Measurements from ENCODE around the gene RFX6.
A peak's percentile ranks its signal among the peaks of the same experiment; 100 is the strongest.

RFX6 gene

GRCh38 chr6:116969211-116969863 is 92.3 kb downstream of the RFX6 start:
- TF ChIP-seq, protein P1, sequence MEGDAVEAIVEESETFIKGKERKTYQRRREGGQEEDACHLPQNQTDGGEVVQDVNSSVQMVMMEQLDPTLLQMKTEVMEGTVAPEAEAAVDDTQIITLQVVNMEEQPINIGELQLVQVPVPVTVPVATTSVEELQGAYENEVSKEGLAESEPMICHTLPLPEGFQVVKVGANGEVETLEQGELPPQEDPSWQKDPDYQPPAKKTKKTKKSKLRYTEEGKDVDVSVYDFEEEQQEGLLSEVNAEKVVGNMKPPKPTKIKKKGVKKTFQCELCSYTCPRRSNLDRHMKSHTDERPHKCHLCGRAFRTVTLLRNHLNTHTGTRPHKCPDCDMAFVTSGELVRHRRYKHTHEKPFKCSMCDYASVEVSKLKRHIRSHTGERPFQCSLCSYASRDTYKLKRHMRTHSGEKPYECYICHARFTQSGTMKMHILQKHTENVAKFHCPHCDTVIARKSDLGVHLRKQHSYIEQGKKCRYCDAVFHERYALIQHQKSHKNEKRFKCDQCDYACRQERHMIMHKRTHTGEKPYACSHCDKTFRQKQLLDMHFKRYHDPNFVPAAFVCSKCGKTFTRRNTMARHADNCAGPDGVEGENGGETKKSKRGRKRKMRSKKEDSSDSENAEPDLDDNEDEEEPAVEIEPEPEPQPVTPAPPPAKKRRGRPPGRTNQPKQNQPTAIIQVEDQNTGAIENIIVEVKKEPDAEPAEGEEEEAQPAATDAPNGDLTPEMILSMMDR (IDR thresholded peaks at IDR 0.05): peak; percentile 70
- no peaks in the 10 kb centered on the region for H3K9me3 Mint-ChIP-seq
- H3K4me3 Mint-ChIP-seq: no peak overlapping the region
- peaks cover 10% of the 10 kb centered on the region for H3K27me3 Mint-ChIP-seq (ENCODE audit: low read depth, poor library complexity)
- H3K27ac Mint-ChIP-seq: no peak overlapping the region
- H3K36me3 Mint-ChIP-seq (ENCODE audit: low read depth): no peaks in the 10 kb centered on the region
- DNase-seq: peak; percentile 26
- H3K4me1 Mint-ChIP-seq: no peaks in the 10 kb centered on the region

- Mint-ChIP-seq H3K9me3 (no peaks in the 10 kb centered on the region), H3K27me3 (ENCODE audit: low read depth, poor library complexity) (peaks cover 7% of the 10 kb centered on the region)
- TF ChIP-seq, protein P1 (IDR thresholded peaks at IDR 0.05): peak; percentile 65
Measured at GRCh38 chr6:116971959-116972358, 94.9 kb downstream of the RFX6 start.

DNA sequence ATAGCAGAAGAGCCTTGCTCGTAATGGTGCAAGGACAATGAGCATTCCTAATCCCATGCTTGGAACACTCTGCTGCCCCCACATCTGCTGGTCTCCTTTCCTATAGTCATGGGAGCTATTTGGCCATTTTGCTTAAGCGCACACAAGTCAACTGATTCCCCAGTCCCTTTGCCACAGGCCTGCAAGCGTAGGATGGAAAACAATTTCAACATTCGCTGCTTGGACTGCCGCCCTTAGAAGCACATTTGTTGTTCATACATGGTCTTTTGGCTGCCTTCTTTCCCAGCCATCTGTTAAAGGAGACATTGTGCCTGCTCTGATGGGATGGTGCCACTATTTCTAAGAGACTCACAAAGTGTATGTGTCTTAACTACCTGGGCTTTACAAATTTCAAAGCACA is 96.9 kb downstream of the RFX6 start:
- Mint-ChIP-seq H3K36me3 (ENCODE audit: low read depth) (no peaks in the 10 kb centered on the region), H3K27ac (no peak overlapping the region), H3K4me1 (no peaks in the 10 kb centered on the region), H3K9me3 (no peaks in the 10 kb centered on the region), H3K27me3 (ENCODE audit: low read depth, poor library complexity) (peaks cover 4% of the 10 kb centered on the region), H3K4me3 (no peak overlapping the region)
- no peak for DNase-seq
- TF ChIP-seq, protein P1 (IDR thresholded peaks at IDR 0.05): no peak

More at GRCh38 chr6:116971959-116972358, 94.9 kb downstream of the RFX6 start:
- no peak overlapping the region for H3K4me3 Mint-ChIP-seq
- no peaks in the 10 kb centered on the region for H3K36me3 Mint-ChIP-seq (ENCODE audit: low read depth)
- H3K4me1 Mint-ChIP-seq: no peaks in the 10 kb centered on the region
- H3K27ac Mint-ChIP-seq: no peak overlapping the region
- peak; percentile 30 for DNase-seq

DNA sequence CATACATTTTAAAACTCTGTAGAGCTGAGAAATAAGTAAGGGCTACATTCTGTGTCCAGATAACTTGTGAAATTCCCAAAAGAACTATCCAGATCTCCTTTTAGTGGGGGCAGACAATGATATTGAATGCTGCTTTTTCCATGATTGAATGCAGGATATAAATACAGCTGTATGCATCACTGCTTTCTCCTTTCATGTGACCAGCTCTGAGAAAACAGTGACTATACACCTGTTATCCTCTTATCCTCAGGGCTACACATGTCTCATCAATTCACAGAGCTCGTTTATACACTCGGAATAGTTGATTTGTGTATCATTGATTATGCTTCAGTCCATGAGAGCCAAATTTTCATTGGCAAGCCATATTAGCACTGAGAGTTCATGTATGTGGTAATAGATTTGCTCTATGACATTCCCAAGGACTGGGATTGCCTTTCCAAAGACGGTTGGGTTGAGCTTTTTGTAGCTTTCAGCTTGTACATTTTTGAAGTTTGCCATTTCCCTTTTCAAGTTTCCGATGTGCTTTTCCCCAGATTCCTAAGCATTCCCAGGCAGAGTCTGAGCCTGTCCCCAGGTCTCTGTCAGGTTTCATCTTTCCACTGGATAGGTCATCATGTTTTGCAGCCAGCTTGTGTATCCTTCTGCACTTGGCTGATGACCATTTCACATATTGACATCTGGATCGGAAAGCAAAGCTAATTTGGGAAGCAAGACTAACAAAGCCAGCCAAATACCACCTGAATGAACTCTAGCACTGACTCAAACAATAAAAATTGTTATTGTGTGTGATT is 97.7 kb downstream of the RFX6 start:
- peaks cover 4% of the 10 kb centered on the region for H3K27me3 Mint-ChIP-seq (ENCODE audit: low read depth, poor library complexity)

GRCh38 chr6:116975600-116975999 is 98.6 kb downstream of the RFX6 start:
- TF ChIP-seq, protein P1 (IDR thresholded peaks at IDR 0.05): no peak
- H3K36me3 Mint-ChIP-seq (ENCODE audit: low read depth): no peaks in the 10 kb centered on the region
- no peaks in the 10 kb centered on the region for H3K9me3 Mint-ChIP-seq
- peaks cover 4% of the 10 kb centered on the region for H3K27me3 Mint-ChIP-seq (ENCODE audit: low read depth, poor library complexity)
- H3K4me1 Mint-ChIP-seq: no peaks in the 10 kb centered on the region
- H3K27ac Mint-ChIP-seq: no peak overlapping the region
- H3K4me3 Mint-ChIP-seq: no peak overlapping the region
- DNase-seq: no peak

More for the DNA sequence above, 97.7 kb downstream of the RFX6 start:
- DNase-seq: no peak
- Mint-ChIP-seq H3K4me1 (no peaks in the 10 kb centered on the region), H3K27ac (no peak overlapping the region), H3K9me3 (no peaks in the 10 kb centered on the region), H3K36me3 (ENCODE audit: low read depth) (no peaks in the 10 kb centered on the region), H3K4me3 (no peak overlapping the region)
- TF ChIP-seq, protein P1 (IDR thresholded peaks at IDR 0.05): no peak
